Nephron (organoid): Measurements from ENCODE around the gene CFAP65.
A peak's percentile ranks its signal among the peaks of the same experiment; 100 is the strongest.

ENCODE experiments used
- H3K27ac Mint-ChIP-seq, 3 experiments: 2 replicates each; pipeline ENCODE4 v1.8.0; 2020; ENCODE audit warnings: mixed read lengths in 3 of 3, mild to moderate bottlenecking in 2 of 3, moderate library complexity in 1 of 3
- H3K27me3 Mint-ChIP-seq: 2 replicates; pipeline ENCODE4 v1.8.0; 2021; ENCODE audit warnings: low read depth, mild to moderate bottlenecking, moderate library complexity, mixed read lengths
- H3K36me3 Mint-ChIP-seq: 2 replicates; pipeline ENCODE4 v1.8.0; 2020; ENCODE audit warnings: low read depth, mixed read lengths
- H3K4me1 Mint-ChIP-seq: 2 replicates; pipeline ENCODE4 v1.8.0; 2020; ENCODE audit warnings: mixed read lengths
- H3K4me3 Mint-ChIP-seq, 3 experiments: 2 replicates each; pipeline ENCODE4 v1.8.0; 2020; ENCODE audit warnings: mild to moderate bottlenecking in 3 of 3, mixed read lengths in 3 of 3, moderate library complexity in 2 of 3
- H3K9me3 Mint-ChIP-seq: 2 replicates; pipeline ENCODE4 v1.8.0; 2020; ENCODE audit warnings: mixed read lengths
- TF ChIP-seq, protein P1 (sequence below), 3 experiments: fragments of 200-600 bp; sonication (generic); IDR thresholded peaks; one replicate each; pipeline ENCODE4 v1.5.0; 2021; ENCODE audit warnings: antibody characterized with exemption in 3 of 3; ENCODE audit not compliant: unreplicated experiment in 3 of 3

The CFAP65 gene

DNA sequence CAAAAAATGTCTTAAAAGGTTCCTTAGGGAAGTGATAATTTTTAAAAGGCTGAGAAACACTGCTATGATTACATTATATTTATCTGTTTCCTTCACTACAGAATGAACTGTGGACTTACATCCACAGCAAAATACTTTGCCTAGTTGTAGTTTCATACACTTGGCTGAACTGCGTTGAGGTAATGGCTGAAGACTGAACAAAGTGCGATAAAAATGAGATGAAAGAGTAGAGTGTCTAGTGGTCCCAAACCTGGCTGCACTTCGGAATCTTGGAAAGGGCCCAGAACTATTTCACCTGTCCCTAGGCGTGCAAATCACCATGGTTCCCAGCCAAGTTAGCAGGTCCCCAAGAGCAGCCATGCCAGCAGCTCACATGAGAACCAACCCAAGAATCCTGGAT lies 37.6 kb upstream of the CFAP65 start:
- no peaks in the 10 kb centered on the region for H3K27me3 Mint-ChIP-seq
- H3K4me3 Mint-ChIP-seq = no peak overlapping the region
- no peaks in the 10 kb centered on the region for H3K9me3 Mint-ChIP-seq
- TF ChIP-seq, protein P1, sequence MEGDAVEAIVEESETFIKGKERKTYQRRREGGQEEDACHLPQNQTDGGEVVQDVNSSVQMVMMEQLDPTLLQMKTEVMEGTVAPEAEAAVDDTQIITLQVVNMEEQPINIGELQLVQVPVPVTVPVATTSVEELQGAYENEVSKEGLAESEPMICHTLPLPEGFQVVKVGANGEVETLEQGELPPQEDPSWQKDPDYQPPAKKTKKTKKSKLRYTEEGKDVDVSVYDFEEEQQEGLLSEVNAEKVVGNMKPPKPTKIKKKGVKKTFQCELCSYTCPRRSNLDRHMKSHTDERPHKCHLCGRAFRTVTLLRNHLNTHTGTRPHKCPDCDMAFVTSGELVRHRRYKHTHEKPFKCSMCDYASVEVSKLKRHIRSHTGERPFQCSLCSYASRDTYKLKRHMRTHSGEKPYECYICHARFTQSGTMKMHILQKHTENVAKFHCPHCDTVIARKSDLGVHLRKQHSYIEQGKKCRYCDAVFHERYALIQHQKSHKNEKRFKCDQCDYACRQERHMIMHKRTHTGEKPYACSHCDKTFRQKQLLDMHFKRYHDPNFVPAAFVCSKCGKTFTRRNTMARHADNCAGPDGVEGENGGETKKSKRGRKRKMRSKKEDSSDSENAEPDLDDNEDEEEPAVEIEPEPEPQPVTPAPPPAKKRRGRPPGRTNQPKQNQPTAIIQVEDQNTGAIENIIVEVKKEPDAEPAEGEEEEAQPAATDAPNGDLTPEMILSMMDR (IDR thresholded peaks at IDR 0.05; ENCODE audit: unreplicated experiment in 3 of 3) = no peak
- peaks cover 21% of the 10 kb centered on the region for H3K36me3 Mint-ChIP-seq
- no peaks in the 10 kb centered on the region for H3K4me1 Mint-ChIP-seq
- H3K27ac Mint-ChIP-seq = no peak overlapping the region

DNA sequence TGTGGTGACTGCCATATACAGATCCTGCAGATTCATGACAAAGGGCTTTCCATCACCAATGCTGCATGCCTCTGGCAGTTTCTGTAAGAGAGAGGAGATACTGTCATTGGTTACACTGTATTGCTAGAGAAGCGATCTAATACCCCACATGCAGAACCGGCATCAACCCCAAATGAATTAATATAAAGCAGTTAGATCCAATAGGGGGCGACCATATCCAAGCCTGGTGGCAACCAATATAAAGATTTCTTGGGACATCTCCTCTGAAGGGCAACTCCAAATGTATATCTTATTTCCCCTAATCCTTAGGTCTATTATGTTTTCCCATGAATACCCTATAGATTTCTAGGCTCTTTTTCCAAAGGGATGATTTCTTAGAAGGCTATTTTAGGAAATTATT lies 36.8 kb upstream of the CFAP65 start:
- no peaks in the 10 kb centered on the region for H3K9me3 Mint-ChIP-seq
- no peaks in the 10 kb centered on the region for H3K4me1 Mint-ChIP-seq
- H3K27ac Mint-ChIP-seq = no peak overlapping the region
- no peaks in the 10 kb centered on the region for H3K27me3 Mint-ChIP-seq
- no peak overlapping the region for H3K4me3 Mint-ChIP-seq
- TF ChIP-seq, protein P1 (IDR thresholded peaks at IDR 0.05; ENCODE audit: unreplicated experiment in 3 of 3) = no peak
- peaks cover 23% of the 10 kb centered on the region for H3K36me3 Mint-ChIP-seq

DNA sequence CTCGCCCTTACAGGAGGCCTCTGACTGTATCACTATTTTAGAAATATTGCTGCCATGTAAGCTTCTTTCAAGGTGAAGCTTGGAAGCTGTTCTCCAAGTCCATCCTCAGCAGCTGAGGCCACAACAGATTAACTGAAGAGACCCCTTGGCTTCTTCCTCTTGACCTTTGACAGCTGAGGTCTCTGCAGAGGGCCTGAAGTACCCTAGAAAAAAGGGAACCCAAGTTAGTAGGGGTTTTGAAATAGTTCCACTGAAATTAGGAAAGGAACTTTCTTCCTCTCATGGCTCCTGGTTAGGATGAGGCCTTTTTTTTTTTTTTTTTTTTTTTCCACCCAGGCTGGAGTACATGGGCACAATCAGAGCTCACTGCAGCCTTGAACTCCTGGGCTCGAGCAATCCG lies 34.9 kb upstream of the CFAP65 start:
- Mint-ChIP-seq H3K4me3 (no peak overlapping the region), H3K9me3 (no peaks in the 10 kb centered on the region), H3K27me3 (no peaks in the 10 kb centered on the region), H3K36me3 (peaks cover 23% of the 10 kb centered on the region), H3K4me1 (no peaks in the 10 kb centered on the region), H3K27ac (no peak overlapping the region)
- TF ChIP-seq, protein P1 (IDR thresholded peaks at IDR 0.05; ENCODE audit: unreplicated experiment in 3 of 3) = no peak

DNA sequence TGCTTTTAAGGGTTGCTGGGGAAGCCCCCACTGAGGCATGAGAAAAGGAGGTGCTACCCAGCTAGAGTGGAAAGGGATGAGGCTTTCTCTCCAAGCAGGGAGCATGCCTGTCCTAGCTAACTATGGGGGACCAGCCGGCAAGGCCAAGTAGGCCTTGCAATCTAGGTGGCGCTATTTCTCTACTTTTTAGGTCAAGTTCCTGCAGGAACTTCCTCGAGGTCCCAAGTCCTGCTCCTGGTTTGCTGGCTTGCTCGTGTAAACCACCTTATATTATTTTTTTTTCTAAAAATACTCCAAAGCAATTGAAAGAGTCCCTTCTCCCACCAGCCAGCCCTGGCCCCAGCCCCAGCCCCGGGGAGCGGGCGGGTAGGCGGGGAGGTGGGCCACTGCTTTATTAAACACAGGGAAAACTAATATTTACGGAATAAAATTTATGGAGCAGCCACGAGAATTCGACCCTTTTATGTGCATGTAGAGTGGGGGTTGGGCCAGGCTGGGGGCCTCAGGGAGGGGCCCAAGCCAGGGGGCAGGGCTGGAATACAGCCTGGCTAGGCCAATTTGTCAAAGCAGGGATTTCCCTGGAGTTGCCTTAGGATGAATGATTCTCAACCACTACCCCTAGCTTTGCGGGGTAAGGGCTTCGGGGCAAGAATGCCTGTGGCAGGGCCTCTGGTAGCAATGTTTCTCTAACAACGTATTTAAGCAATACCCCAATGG lies 32.3 kb upstream of the CFAP65 start:
- Mint-ChIP-seq H3K9me3 (no peaks in the 10 kb centered on the region), H3K27ac (no peak overlapping the region), H3K27me3 (no peaks in the 10 kb centered on the region), H3K4me1 (no peaks in the 10 kb centered on the region), H3K36me3 (peaks cover 23% of the 10 kb centered on the region), H3K4me3 (no peak overlapping the region)
- TF ChIP-seq, protein P1 (IDR thresholded peaks at IDR 0.05; ENCODE audit: unreplicated experiment in 3 of 3) = peak; percentile 44 to 65 (median 60)

DNA sequence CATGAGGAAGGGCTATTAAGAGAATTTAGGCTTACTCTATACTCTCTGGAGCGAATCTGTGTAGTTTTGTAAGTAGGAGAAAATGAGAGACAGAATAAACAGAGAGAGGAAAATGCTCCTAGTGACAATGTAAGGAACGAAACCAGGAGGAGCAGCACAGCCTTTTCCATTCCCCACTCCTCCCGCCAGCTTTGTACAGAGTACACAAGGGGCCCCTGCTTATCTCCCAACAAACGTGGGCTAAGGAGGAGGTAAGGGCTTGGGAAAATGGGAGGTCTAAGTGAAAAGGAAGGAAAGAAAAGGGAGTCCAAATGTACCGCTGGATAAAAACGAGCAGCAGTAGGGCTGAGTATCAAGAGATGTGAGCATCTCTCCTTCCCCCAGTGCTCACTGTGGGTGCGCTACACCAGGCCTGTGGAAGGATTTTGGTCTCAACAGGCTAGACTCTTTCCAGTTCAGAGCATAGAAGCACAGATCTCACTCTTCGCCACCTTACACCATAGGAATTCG lies 31.5 kb upstream of the CFAP65 start:
- H3K36me3 Mint-ChIP-seq = peaks cover 23% of the 10 kb centered on the region
- TF ChIP-seq, protein P1 (IDR thresholded peaks at IDR 0.05; ENCODE audit: unreplicated experiment in 3 of 3) = no peak
- no peaks in the 10 kb centered on the region for H3K27me3 Mint-ChIP-seq
- no peak overlapping the region for H3K4me3 Mint-ChIP-seq
- H3K9me3 Mint-ChIP-seq = no peaks in the 10 kb centered on the region
- H3K27ac Mint-ChIP-seq = no peak overlapping the region
- H3K4me1 Mint-ChIP-seq = no peaks in the 10 kb centered on the region
